ENCODE results near the gene ZNF121.
"Not testable (repeated sequence)": the region's sequence is repeated elsewhere in the genome, so short reads cannot be mapped to it uniquely, and the experiment has no call there.

The ZNF121 gene

DNA sequence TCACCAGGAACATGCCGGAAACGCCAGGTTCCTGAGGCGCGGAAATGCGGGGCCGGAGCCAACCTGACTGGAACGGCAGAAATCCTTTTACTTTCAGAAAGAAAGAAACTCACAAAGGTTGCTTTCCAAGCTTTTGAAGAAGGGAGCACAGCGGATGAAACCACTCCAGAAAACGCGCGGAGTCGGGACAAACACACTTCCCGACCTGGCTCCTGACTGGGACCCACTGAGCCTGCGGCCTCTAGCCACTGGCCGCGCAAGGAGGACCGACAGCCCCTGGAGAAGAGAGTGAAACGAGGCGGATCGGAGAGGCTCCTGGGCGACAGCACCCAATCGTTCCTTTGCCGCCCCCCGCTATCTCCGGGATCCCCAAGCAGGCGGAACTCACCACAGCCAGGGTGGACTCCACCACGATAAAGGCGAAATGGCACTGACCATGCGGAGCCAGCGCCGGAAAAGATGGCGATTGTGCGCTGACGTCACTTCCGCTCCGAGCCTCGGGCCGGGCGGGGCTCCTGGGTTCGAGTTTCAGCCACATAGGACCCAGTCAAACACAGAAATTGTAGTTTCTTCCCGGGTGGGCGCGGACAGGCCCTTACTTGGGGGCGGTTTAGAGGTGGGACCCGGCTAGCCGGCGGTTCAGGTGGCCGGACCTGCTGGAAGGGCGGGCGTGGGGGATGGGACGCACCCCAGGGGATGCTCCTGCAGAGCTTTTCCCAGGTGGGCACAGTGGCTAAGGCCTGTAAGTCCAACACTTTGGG, at the start of gene ZNF121:
TSS of gene ZNF121 (minus strand) at position 432 of the 761 bp plus-strand sequence. CDS start 16,407 bp downstream, outside the sequence.
- DNase-seq (ENCODE audit: low read depth in 1 of 2, low spot score in 1 of 2), result peak; percentile 56 to 69

DNA sequence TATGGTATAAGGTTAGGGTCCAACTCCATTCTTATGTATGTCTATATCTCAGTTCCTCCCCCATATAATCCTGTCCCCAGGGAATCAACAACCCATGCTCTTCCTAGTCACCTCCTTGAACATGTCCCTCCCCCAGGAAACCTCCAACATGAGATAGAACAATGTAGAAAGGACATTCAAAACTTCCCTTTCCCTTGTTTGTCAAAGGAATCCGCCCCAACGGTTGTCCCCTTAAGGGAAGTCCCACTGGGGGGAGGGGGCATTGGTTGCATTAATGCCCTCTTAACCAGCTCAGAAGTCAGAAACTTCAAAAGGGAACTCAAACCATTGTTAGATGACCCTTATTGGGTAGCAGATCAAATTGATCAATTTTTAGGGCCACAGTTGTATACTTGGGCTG, 43.6 kb upstream of the ZNF121 start:
- no peak for DNase-seq (ENCODE audit: low read depth in 1 of 2, low spot score in 1 of 2)

DNA sequence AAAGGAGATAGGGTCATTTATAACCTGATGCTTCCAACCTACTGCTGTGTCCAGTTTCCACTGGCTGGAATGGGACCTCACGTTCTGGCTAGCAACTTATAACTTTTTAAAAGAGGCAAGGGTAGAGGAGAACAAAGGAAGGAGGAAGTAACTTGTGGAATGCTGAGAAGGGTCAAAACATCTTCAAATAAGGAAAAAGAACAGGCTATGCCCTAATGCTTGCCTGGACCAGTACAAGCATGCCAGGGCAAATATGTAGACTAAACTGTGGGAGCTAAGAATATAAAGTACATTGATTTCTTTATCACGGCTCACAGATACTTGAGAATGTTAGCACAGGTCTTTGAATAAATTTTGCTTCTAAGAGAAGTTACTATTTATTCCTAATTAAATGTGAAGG, 38.2 kb upstream of the ZNF121 start:
- DNase-seq (ENCODE audit: low read depth in 1 of 2, low spot score in 1 of 2), result no peak

DNA sequence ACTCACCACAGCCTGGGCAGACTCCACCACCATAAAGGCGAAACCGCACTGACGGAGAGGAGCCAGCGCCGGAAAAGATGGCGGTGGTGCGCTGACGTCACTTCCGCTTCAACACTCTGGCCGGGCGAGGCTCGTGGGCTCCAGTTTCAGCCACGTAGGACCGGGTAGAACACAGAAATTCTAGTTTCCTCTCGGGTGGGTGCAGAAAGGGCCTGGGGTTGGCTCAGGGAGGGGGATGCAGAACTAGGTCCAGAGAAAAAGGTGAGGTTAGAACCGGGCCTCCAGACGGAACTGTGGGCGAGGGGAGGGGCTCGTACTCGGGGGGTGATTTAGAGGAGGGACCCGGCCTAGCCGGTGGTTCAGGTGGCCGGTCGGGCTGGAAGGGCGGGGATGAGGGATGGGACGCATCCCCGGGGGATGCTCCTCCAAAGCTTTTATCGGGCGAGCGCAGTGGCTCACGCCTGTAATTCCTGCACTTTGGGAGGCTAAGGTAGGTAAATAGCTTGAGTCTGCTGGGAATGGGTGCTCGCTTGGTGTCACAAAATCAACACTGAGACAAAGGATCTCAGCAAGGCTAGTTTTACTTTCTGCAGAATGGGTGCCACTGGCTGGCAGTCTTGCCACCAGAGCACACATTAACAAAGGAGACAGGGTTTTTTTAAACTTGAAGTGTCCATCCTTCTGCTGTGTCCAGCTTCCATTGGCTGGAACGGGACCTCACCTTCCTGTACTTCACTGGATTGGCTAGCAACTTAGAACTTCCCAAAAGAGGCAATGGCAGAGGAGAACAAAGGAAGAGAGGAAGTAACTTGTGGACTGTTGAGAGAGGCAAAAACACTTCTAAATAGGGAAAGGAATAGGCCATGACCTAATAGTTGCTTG, 37.1 kb upstream of the ZNF121 start, which contains the start of gene ZNF561:
TSS of gene ZNF561 (minus strand) at position 77 of the 882 bp plus-strand sequence. CDS start 1,776 bp downstream, outside the sequence.
- peak; percentile 72 to 75 for DNase-seq (ENCODE audit: low read depth in 1 of 2, low spot score in 1 of 2)

DNA sequence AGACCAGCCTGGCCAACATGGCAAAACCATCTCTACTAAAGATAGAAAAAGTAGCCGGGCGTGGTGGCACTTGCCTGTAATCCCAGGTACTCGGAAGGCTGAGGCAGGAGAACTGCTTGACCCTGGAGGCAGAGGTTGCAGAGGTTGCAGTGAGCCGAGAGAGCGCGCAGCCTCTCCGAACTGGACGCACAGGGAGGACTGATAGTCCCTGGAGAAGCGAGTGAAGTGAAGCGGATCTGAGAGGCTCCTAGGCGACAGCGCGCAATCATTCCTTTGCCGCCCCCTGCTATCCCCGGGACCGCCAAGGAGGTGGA, 36.5 kb upstream of the ZNF121 start:
- DNase-seq (ENCODE audit: low read depth in 1 of 2, low spot score in 1 of 2), result no peak

DNA sequence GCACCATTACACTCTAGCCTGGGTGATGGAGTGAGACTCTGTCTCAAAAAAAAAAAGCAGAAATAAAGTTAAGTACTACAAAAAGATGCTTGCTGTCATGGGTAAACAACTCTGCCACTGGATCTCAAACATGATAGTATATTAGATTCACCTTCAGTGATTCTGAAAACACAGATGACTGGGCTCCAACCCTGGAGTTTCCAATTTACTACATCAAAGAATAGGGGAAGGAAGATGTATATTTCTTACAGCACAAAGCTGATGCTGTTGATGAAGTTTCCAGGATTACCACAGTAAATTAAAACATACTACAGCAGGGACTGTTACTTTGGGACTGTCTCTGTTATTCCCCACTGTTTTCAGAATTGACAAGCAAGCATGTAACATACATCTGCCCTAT, 31.5 kb upstream of the ZNF121 start:
- no peak for DNase-seq (ENCODE audit: low read depth in 1 of 2, low spot score in 1 of 2)

DNA sequence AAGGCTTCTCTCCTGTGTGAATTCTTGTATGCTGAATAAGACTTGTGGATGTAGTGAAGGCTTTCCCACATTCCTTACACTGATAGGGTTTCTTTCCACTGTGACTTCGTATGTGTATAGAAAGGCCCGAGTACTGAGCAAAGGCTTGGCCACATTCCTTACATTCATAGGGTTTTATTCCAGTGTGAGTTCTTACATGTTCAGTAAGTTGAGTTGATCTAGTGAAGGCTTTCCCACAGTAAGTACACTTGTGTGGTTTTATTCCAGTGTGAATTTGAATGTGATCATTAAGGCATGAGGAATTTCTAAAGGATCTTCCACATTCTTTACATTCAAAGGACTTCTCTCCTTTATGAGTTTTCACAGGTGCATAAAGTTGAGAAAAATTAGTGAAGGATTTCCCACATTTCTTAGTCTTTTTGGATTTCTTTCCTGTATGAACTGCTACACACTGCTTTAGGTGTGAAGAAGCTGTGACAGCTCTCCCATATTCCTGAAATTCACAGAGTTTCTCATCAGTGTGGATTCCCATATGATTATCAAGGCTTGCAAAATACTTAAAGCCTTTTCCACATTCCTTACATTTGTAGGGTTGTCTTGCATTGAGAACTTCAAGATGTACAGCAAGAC, 26.3 kb upstream of the ZNF121 start:
- DNase-seq (ENCODE audit: low read depth in 1 of 2, low spot score in 1 of 2), result no peak

DNA sequence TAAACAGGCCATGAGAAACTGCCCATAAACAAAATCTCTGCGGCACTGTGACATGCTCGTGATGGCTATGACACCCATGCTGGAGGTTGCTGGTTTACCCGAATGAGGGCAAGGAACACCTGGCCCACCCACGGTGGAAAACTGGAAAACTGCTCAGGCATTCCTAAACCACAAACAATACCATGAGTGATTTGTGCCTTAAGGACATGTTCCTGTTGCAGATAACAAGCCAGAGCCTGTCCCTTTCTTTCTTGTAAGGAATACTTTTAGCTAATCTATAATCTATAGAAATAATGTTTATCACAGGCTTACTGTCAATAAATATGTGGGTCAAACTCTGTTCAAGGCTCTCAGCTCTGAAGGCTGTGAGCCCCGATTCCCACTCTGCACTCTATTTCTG, 24.6 kb upstream of the ZNF121 start:
- no peak for DNase-seq (ENCODE audit: low read depth in 1 of 2, low spot score in 1 of 2)

DNA sequence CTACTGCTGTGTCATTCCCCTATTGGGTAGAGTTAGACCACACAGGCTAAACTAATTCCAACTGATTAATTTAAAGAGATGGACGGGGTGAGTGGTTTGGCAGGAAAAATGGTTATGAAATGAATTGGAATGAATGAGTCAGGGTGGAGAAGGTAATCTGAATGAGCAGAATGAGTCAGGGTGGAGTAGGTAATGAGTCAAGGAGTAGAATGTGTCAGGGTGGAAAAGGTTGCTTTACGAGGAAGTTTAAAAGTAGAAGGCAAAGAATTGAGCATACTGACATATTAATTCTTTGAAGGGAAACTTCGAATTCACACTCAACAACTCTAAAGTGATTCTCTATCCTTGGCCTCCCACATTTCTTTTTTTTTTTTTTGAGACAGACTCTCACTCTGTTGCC, 12.7 kb upstream of the ZNF121 start:
- DNase-seq (ENCODE audit: low read depth in 1 of 2, low spot score in 1 of 2), result no peak

DNA sequence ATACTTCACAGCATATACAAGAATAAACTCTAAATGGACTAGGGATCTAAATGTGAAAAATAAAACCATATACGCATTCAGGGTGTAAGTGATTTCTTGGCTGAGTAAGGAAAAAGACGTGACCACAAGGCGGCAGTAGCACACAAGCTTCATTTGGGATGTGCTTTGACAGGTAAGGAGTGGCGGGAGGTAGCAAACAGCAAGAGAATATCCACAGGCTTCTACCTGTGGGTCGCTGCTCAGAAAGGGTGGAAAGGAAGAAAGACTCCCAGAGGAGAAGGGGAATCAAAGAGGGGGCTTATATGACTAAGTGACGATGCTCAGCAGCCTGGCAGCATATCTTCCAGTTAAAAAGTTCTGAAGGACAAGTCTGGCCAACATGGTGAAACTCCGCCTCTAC, 2.5 kb upstream of the ZNF121 start:
- DNase-seq (ENCODE audit: low read depth in 1 of 2, low spot score in 1 of 2), result peak; percentile 51 to 55

DNA sequence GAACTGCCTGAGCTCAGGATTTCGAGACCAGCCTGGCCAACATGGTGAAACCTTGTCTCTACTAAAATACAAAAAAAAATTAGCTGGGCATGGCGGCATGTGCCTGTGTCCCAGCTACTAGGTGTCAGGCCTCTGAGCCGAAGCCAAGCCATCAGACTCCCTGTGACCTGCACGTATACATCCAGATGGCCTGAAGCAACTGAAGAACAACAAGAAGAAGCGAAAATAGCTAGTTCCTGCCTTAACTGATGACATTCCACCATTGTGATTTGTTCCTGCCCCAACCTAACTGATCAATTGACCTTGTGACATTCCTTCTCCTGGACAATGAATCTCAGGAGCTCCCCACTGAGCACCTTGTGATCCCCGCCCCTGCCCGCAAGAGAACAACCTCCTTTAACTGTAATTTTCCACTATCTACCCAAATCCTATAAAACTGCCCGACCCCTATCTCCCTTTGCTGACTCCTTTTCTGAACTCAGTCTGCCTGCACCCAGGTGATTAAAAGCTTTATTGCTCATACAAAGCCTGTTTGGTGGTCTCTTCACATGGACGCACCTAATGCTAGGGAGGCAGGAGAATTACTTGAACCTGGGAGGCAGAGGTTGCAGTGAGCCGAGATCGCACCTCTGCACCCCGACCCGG, 2.1 kb downstream of the ZNF121 start:
- not testable (repeated sequence) for DNase-seq (ENCODE audit: low read depth in 1 of 2, low spot score in 1 of 2)

DNA sequence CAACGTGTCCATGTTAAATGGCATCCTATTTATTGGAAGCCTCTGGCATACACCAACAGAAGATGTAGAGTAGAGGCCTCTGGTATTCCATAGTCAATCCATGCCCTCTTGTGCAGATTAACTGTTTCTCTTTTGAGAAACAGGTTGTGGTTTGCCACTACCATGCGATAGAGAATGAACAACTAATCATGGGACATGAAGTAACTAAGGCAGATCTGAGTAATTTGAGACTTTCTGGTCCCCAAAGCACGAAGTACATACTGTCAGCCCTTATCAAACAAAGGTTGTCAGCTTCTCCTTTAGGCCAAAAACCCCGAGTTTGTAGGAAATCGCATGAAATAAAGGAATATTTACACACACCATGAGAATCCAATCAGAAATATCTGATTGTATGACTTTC, 3.6 kb downstream of the ZNF121 start:
- no peak for DNase-seq (ENCODE audit: low read depth in 1 of 2, low spot score in 1 of 2)

DNA sequence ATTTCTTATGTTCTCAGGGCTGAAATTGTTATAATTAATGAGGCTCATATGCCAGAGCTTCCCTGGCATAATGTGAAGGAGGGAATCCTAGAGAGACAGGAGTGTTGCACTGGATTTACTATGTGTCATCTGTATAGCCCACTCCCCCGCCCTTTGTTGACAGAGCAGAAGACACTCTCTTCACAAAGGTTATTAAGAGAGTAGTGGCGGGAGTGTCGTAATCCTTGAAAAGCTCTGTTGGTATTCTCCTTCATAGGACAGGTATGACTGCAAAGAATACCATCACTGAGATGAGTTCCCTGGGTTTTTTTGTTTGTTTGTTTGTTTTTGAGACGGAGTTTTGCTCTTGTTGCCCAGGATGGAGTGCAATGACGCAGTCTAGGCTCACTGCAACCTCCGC, 14.0 kb downstream of the ZNF121 start:
- DNase-seq (ENCODE audit: low read depth in 1 of 2, low spot score in 1 of 2), result no peak

DNA sequence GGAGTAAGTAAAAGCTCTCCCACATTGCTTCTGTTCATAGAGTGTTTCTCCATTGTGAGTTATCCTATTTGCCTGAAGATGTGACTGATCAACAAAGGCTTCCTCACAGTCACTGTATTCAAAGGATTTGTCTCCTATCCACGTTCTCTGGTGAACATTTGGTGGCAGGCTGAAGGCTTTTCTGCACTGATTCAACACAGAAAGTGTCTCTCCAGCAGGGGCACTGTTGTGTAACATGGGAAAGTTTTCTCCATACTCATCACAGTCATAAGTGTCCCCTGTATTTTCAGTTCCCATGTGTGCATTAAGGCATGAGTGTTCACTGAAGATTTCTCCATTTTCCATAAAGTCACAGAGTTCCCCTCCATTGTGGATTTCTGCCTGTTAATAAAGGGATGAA, 17.6 kb downstream of the ZNF121 start:
- DNase-seq (ENCODE audit: low read depth in 1 of 2, low spot score in 1 of 2), result no peak

DNA sequence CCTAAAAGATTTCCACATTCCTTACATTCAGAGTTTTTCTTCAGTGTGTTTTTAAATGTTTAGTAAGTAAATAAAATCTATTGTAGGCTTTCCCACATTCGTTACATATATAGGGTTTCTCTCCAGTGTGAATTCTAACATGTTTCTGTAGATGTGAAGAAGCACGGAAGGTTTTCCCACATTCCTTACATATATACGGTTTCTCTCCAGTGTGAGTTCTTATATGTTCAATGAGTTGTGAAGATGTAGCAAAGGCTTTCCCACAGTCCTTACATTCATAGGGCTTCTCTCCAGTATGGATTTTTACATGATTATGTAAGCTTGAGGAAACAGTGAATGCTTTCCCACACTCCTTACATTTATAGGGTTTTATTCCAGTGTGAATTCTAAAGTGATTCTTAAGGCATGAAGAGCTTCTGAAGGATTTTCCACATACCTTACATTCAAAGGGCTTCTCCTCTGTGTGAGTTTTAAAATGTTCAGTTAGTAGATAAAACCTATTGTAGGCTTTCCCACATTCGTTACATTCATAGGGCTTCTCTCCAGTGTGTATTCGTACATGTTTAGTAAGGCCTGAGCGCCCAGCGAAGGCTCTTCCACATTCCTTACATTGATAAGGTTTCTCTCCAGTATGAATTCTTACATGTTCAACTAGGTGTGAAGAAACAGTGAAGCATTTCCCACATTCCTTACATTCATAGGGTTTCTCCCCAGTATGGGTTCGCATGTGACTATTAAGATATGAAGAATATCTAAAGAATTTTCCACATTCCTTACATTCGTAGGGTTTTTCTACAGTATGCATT, 18.2 kb downstream of the ZNF121 start:
- no peak for DNase-seq (ENCODE audit: low read depth in 1 of 2, low spot score in 1 of 2)

DNA sequence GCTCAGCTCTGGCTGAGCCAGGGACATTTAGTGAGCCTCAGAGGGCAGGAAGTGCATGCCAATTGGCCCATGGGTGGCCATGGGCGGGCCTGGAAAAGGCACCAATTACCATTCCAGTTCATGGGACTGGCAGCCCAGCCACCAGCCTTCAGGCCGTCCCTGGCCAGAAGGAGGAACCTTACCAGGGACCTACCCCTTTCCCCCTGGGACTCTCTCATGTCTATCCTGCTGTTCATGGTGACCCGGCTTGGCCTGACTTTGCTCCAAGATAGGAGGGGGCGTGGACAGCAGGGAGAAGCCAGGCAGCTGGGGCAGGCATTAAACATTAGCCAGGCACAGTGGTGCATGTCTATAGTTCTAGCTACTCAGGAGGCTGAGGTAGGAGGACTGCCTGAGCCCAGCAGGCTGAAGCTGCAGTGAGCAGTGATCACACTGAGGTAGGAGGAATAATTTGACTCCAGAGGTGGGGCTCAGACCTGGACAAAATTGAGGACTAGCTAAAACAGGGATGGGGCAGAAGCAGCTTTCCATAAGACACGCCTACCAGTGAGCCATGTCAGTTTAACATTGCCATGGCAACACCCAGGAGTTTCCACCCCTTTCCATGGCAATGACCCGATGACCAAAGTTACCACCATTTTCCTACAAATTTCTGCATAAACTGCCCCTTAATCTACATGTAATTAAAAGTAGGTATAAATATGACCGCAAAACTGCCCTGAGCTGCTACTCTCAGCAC, 31.6 kb downstream of the ZNF121 start:
- no peak for DNase-seq (ENCODE audit: low read depth in 1 of 2, low spot score in 1 of 2)

DNA sequence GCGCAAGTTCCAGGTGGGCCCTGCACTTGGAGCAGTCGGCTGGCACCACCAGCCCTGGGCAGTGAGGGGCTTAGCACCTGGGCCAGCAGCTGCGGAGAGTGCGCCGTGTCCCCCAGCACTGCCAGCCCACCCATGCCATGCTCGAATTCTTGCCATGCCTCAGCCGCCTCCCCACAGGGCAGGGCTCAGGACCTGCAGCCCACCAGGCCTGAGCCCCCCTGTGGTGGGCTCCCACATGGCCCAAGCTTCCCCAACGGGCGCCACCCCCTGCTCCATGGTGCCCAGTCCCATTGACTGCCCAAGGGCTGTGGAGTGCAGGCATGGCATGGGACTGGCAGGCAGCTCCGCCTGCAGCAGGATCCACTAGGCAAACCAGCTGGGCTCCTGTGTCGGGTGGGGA, 36.4 kb downstream of the ZNF121 start:
- DNase-seq (ENCODE audit: low read depth in 1 of 2, low spot score in 1 of 2), result no peak

DNA sequence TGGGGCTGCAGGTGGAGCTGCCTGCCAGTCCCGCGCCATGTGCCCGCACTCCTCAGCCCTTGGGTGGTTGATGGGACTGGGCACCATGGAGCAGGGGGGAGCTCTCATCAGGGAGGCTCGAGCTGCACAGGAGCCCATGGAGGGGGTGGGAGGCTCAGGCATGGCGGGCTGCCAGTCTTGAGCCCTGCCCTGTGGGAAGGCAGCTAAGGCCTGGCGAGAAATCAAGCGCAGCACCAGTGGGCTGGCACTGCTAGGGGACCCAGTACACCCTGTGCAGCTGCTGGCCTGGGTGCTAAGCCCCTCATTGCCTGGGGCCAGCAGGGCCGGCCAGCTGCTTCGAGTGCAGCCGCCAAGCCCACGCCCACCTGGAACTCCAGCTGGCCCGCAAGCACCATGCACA, 43.0 kb downstream of the ZNF121 start:
- DNase-seq (ENCODE audit: low read depth in 1 of 2, low spot score in 1 of 2), result not testable (repeated sequence)

DNA sequence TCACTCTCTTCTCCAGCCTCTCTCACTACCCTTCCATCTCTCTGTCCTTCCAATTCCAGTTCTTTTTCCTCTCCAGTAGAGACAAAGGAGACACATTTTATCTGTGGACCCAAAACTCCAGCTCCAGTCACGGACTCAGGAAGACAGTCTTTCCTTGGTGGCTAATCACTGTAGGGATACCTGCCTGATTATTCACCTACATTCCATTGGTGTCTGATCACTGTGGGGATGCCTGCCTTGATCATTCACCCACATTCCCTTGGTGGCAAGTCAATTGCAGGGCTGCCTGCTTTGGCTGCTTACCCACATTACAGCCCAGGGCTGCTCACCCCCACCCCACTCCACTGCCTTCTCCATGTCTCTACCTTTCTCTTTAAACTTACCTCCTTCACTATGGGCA, 44.4 kb downstream of the ZNF121 start:
- not testable (repeated sequence) for DNase-seq (ENCODE audit: low read depth in 1 of 2, low spot score in 1 of 2)

DNA sequence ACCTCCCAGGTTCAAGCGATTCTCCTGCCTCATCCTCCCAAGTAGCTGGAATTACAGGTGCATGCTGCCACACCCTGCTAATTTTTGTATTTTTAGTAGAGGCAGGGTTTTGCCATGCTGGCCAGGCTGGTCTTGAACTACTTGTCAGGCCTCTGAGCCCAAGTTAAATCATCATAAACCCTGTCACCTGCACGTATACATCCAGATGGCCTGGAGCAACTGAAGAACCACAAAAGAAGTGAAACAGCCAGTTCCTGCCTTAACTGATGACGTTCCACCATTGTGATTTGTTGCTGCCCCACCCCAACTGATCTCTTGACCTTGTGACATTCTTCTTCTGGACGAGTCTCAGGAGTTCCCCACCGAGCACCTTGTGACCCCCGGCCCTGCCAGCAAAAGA, 45.1 kb downstream of the ZNF121 start:
- not testable (repeated sequence) for DNase-seq (ENCODE audit: low read depth in 1 of 2, low spot score in 1 of 2)

Data from stimulated activated CD4-positive, alpha-beta T cell treated with anti-CD3 and anti-CD28 coated beads, Interleukin-15, amount 100 ng/mL, for 1 hour (primary cell).